ENCODE results near the gene TBC1D10A.

- TF ChIP-seq EP300 (IDR thresholded peaks at IDR 0.05): no peak
- TF ChIP-seq, protein P1, sequence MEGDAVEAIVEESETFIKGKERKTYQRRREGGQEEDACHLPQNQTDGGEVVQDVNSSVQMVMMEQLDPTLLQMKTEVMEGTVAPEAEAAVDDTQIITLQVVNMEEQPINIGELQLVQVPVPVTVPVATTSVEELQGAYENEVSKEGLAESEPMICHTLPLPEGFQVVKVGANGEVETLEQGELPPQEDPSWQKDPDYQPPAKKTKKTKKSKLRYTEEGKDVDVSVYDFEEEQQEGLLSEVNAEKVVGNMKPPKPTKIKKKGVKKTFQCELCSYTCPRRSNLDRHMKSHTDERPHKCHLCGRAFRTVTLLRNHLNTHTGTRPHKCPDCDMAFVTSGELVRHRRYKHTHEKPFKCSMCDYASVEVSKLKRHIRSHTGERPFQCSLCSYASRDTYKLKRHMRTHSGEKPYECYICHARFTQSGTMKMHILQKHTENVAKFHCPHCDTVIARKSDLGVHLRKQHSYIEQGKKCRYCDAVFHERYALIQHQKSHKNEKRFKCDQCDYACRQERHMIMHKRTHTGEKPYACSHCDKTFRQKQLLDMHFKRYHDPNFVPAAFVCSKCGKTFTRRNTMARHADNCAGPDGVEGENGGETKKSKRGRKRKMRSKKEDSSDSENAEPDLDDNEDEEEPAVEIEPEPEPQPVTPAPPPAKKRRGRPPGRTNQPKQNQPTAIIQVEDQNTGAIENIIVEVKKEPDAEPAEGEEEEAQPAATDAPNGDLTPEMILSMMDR (IDR thresholded peaks at IDR 0.05): no peak
Observed at GRCh38 chr22:30370641-30371230, 44.0 kb upstream of the TBC1D10A start.

Measured in tibial nerve (tissue), 4 donors.